ENCODE data around the gene AXDND1.
"Not testable (repeated sequence)": the region's sequence is repeated elsewhere in the genome, so short reads cannot be mapped to it uniquely, and the experiment has no call there.

Gene AXDND1

GRCh38 chr1:179372160-179372559 lies 6.4 kb downstream of the AXDND1 start:
- no peak for DNase-seq

- no peak for DNase-seq
Measured at GRCh38 chr1:179376223-179376622, 10.5 kb downstream of the AXDND1 start.

- DNase-seq, result no peak
Measured at GRCh38 chr1:179380299-179380698, 14.5 kb downstream of the AXDND1 start.

- DNase-seq, result no peak
Measured at GRCh38 chr1:179384027-179384426, 18.3 kb downstream of the AXDND1 start.

GRCh38 chr1:179385510-179385909 lies 19.7 kb downstream of the AXDND1 start:
- DNase-seq, result no peak

- DNase-seq, result no peak
Measured at GRCh38 chr1:179393721-179394120, 27.9 kb downstream of the AXDND1 start.

GRCh38 chr1:179399399-179399798 lies 33.6 kb downstream of the AXDND1 start:
- DNase-seq, result not testable (repeated sequence)

GRCh38 chr1:179417760-179418159 lies 52.0 kb downstream of the AXDND1 start:
- DNase-seq, result not testable (repeated sequence)

GRCh38 chr1:179418706-179419105 lies 52.9 kb downstream of the AXDND1 start:
- not testable (repeated sequence) for DNase-seq

GRCh38 chr1:179424610-179425009 lies 58.8 kb downstream of the AXDND1 start:
- no peak for DNase-seq

- no peak for DNase-seq
Measured at GRCh38 chr1:179425186-179425585, 59.4 kb downstream of the AXDND1 start.

- DNase-seq, result no peak
Measured at GRCh38 chr1:179437171-179437570, 71.4 kb downstream of the AXDND1 start.

GRCh38 chr1:179439646-179440045 lies 73.9 kb downstream of the AXDND1 start:
- not testable (repeated sequence) for DNase-seq

- not testable (repeated sequence) for DNase-seq
Measured at GRCh38 chr1:179440301-179440700, 74.5 kb downstream of the AXDND1 start.

GRCh38 chr1:179440971-179441370 lies 75.2 kb downstream of the AXDND1 start:
- DNase-seq, result no peak

- DNase-seq, result no peak
Measured at GRCh38 chr1:179441501-179441900, 75.7 kb downstream of the AXDND1 start.

GRCh38 chr1:179442846-179443245 lies 77.1 kb downstream of the AXDND1 start:
- DNase-seq, result not testable (repeated sequence)

GRCh38 chr1:179445593-179445992 lies 79.8 kb downstream of the AXDND1 start:
- no peak for DNase-seq

- DNase-seq, result no peak
Measured at GRCh38 chr1:179447489-179447888, 81.7 kb downstream of the AXDND1 start.

- no peak for DNase-seq
Measured at GRCh38 chr1:179448437-179449149, 82.8 kb downstream of the AXDND1 start.

- DNase-seq, result not testable (repeated sequence)
Measured at GRCh38 chr1:179459606-179460206, 93.9 kb downstream of the AXDND1 start.

- not testable (repeated sequence) for DNase-seq
Measured at GRCh38 chr1:179465661-179466060, 99.9 kb downstream of the AXDND1 start.

GRCh38 chr1:179474713-179475112 lies 108.9 kb downstream of the AXDND1 start:
- no peak for DNase-seq

- no peak for DNase-seq
Measured at GRCh38 chr1:179476484-179476883, 110.7 kb downstream of the AXDND1 start.

- no peak for DNase-seq
Measured at GRCh38 chr1:179478370-179478769, 112.6 kb downstream of the AXDND1 start.
